KMS-11 (cell line): ENCODE data around the gene SYCP2.
A peak's percentile ranks its signal among the peaks of the same experiment; 100 is the strongest.

Experiments used
- H2AFZ ChIP-seq: fragments of 200-600 bp; sonication (generic); 2 replicates; pipeline ENCODE4 v1.6.1; 2016; ENCODE audit warnings: antibody characterized with exemption, mixed run types, low read depth
- H3K27ac ChIP-seq: fragments of 200-600 bp; sonication (generic); 2 replicates; pipeline ENCODE4 v1.6.1; 2016; ENCODE audit warnings: mild to moderate bottlenecking, mixed run types
- H3K27me3 ChIP-seq: fragments of 200-600 bp; sonication (generic); 2 replicates; pipeline ENCODE4 v1.6.1; 2017; ENCODE audit warnings: mild to moderate bottlenecking, low read depth, mixed run types, moderate library complexity; ENCODE audit not compliant: insufficient read depth
- H3K36me3 ChIP-seq: fragments of 200-600 bp; sonication (generic); 2 replicates; pipeline ENCODE4 v1.6.1; 2017; ENCODE audit warnings: mild to moderate bottlenecking, mixed run types; ENCODE audit not compliant: insufficient read depth
- H3K4me1 ChIP-seq: fragments of 200-600 bp; sonication (generic); 2 replicates; pipeline ENCODE4 v1.6.1; 2016; ENCODE audit warnings: mild to moderate bottlenecking, low read depth, mixed run types; ENCODE audit not compliant: poor library complexity, severe bottlenecking
- H3K4me2 ChIP-seq: fragments of 200-600 bp; sonication (generic); 2 replicates; pipeline ENCODE4 v1.7.0; 2016; ENCODE audit warnings: mild to moderate bottlenecking, mixed run types
- H3K4me3 ChIP-seq: fragments of 200-600 bp; sonication (generic); IDR thresholded peaks from 2 replicates; pipeline ENCODE4 v1.6.1; 2017; ENCODE audit warnings: low read depth, low read length, mixed read lengths; ENCODE audit not compliant: insufficient read depth
- H3K79me2 ChIP-seq: fragments of 200-600 bp; sonication (generic); 2 replicates; pipeline ENCODE4 v1.6.1; 2016; ENCODE audit warnings: low read depth, mixed run types; ENCODE audit not compliant: insufficient read depth
- H3K9ac ChIP-seq: fragments of 200-600 bp; sonication (generic); 2 replicates; pipeline ENCODE4 v1.6.1; 2016; ENCODE audit warnings: mild to moderate bottlenecking, mixed run types
- H4K20me1 ChIP-seq: fragments of 200-600 bp; sonication (generic); 2 replicates; pipeline ENCODE4 v1.6.1; 2016; ENCODE audit warnings: mild to moderate bottlenecking, mixed run types; ENCODE audit not compliant: insufficient read depth
- CTCF ChIP-seq: fragments of 200-600 bp; sonication (generic); conservative IDR thresholded peaks from 2 replicates; pipeline ENCODE4 v1.6.1; 2017; ENCODE audit warnings: low read depth, mild to moderate bottlenecking, antibody characterized with exemption, low read length, moderate library complexity, mixed read lengths

SYCP2 gene

GRCh38 chr20:59954718-59955117 is 21.3 kb upstream of the SYCP2 start:
- no peak overlapping the region for H3K4me2 ChIP-seq

GRCh38 chr20:59949911-59950310 is 16.5 kb upstream of the SYCP2 start:
- Histone ChIP-seq H3K4me1 (peaks cover 8% of the 10 kb centered on the region), H2AFZ (no peak overlapping the region), H3K4me2 (no peak overlapping the region), H3K36me3 (no peaks in the 10 kb centered on the region; the same call in 1 of the 2 replicates), H4K20me1 (no peaks in the 10 kb centered on the region), H3K27me3 (no peaks in the 10 kb centered on the region), H3K4me3 (no peak overlapping the region), H3K9ac (no peak overlapping the region), H3K79me2 (no peaks in the 10 kb centered on the region), H3K27ac (no peak overlapping the region)
- no peak for TF ChIP-seq CTCF

More at GRCh38 chr20:59954718-59955117, 21.3 kb upstream of the SYCP2 start:
- H3K27ac ChIP-seq: no peak overlapping the region
- 0 out of 2 replicates have a peak overlapping the region, but pooled peaks have one; percentile 70 for H2AFZ ChIP-seq
- no peaks in the 10 kb centered on the region for H3K79me2 ChIP-seq
- H3K9ac ChIP-seq: no peak overlapping the region
- H3K27me3 ChIP-seq: no peaks in the 10 kb centered on the region
- H3K4me3 ChIP-seq: no peak overlapping the region
- no peaks in the 10 kb centered on the region for H3K36me3 ChIP-seq
- H3K4me1 ChIP-seq: peaks cover 9% of the 10 kb centered on the region
- no peaks in the 10 kb centered on the region for H4K20me1 ChIP-seq
- TF ChIP-seq CTCF: no peak

GRCh38 chr20:59948828-59949720 is 15.6 kb upstream of the SYCP2 start:
- no peaks in the 10 kb centered on the region for H3K27me3 ChIP-seq
- H3K27ac ChIP-seq: 0 out of 2 replicates have a peak overlapping the region, but pooled peaks have one; percentile 10
- no peak overlapping the region for H2AFZ ChIP-seq
- no peak overlapping the region for H3K9ac ChIP-seq
- peaks cover 8% of the 10 kb centered on the region for H3K4me1 ChIP-seq
- H3K4me2 ChIP-seq: no peak overlapping the region
- peak; percentile 78 for TF ChIP-seq CTCF
- no peak overlapping the region for H3K4me3 ChIP-seq
- H3K36me3 ChIP-seq: no peaks in the 10 kb centered on the region; the same call in 1 of the 2 replicates
- no peaks in the 10 kb centered on the region for H4K20me1 ChIP-seq
- no peaks in the 10 kb centered on the region for H3K79me2 ChIP-seq

GRCh38 chr20:59948212-59948611 is 14.8 kb upstream of the SYCP2 start:
- H3K79me2 ChIP-seq: no peaks in the 10 kb centered on the region
- no peak overlapping the region for H3K4me2 ChIP-seq
- no peaks in the 10 kb centered on the region; the same call in 1 of the 2 replicates for H3K36me3 ChIP-seq
- no peak overlapping the region for H3K27ac ChIP-seq
- no peak overlapping the region for H3K4me3 ChIP-seq
- no peak overlapping the region for H2AFZ ChIP-seq
- H3K27me3 ChIP-seq: no peaks in the 10 kb centered on the region
- H3K4me1 ChIP-seq: peaks cover 8% of the 10 kb centered on the region
- no peak for TF ChIP-seq CTCF
- H4K20me1 ChIP-seq: no peaks in the 10 kb centered on the region
- H3K9ac ChIP-seq: no peak overlapping the region
